Astrocyte of the spinal cord (primary cell): Measurements from ENCODE around the gene PIERCE2.
"Not testable (repeated sequence)": the region's sequence is repeated elsewhere in the genome, so short reads cannot be mapped to it uniquely, and the experiment has no call there.

ENCODE experiments used
- DNase-seq: peaks from one replicate; pipeline ENCODE4 v3.0.0; 2011; ENCODE audit warnings: low read depth, low spot score
- H3K4me3 ChIP-seq: 2 replicates; pipeline ENCODE4 v1.5.1; 2011; ENCODE audit warnings: low read depth, mild to moderate bottlenecking, low read length, moderate library complexity
- in situ Hi-C: cut with HindIII; loops from 2 replicates; pipeline ENCODE4 v1.10.0; 2017; ENCODE audit warnings: low sequenced_read_pairs
- TF ChIP-seq, protein P1 (sequence below): IDR thresholded peaks from 2 replicates; pipeline ENCODE4 v1.5.1; 2012; ENCODE audit warnings: low read depth, mild to moderate bottlenecking, low read length, inconsistent platforms

PIERCE2 gene

GRCh38 chr15:55401786-55402246 lies 6.5 kb upstream of the PIERCE2 start:
- H3K4me3 ChIP-seq: no peak overlapping the region
- DNase-seq: no peak
- TF ChIP-seq, protein P1, sequence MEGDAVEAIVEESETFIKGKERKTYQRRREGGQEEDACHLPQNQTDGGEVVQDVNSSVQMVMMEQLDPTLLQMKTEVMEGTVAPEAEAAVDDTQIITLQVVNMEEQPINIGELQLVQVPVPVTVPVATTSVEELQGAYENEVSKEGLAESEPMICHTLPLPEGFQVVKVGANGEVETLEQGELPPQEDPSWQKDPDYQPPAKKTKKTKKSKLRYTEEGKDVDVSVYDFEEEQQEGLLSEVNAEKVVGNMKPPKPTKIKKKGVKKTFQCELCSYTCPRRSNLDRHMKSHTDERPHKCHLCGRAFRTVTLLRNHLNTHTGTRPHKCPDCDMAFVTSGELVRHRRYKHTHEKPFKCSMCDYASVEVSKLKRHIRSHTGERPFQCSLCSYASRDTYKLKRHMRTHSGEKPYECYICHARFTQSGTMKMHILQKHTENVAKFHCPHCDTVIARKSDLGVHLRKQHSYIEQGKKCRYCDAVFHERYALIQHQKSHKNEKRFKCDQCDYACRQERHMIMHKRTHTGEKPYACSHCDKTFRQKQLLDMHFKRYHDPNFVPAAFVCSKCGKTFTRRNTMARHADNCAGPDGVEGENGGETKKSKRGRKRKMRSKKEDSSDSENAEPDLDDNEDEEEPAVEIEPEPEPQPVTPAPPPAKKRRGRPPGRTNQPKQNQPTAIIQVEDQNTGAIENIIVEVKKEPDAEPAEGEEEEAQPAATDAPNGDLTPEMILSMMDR: no peak
- in situ Hi-C loops: no loop called here

DNA sequence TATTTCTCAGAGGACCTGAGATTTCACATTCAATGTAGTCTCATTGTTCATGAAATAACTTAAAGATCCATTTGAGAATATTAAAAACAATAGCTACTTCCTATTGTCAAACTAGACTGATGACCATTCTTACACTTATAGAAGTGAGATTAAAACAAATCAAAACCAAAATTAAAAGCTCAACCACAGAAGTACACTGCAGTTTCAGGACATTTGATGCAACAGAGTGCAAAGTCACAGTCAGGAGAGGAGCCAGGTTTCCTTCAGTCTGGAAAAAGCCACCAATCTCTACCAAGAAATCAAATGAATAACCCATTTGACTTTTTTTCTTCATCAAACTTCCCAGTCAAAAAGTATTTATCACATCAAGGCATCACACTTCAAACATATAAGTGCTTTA lies 5.6 kb upstream of the PIERCE2 start:
- TF ChIP-seq, protein P1: no peak
- H3K4me3 ChIP-seq: no peak overlapping the region
- peak; percentile 24 for DNase-seq
- in situ Hi-C loops: no loop called here

- no peak overlapping the region for H3K4me3 ChIP-seq
- TF ChIP-seq, protein P1: no peak
- in situ Hi-C loops: no loop called here
- DNase-seq: peak; percentile 67
These were observed 4.8 kb upstream of the PIERCE2 start for GRCh38 chr15:55403531-55403930.

DNA sequence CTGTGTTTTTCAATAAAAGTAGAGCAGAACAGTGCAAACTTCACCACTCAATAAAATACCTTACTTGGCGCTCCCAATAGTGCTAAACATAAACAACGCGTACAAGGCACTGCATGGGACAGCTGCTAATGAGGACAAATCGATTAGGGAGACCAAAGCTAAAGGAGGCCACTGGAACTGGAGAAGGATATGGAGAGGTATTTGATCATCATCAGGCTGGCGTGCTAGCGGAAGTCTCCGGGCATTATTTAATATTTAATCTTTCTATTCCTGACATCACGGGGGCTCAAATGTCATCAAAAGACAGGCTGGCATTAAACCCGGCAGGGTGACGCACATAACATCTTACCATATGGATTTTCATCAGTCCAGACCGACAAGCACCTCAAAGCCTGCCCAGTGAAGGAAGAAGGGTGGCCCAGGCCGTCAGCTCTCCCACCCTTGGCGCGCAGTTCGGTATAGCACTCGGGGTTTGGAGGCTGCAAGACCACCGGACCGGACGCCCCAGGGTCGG lies 740 bp upstream of the PIERCE2 start:
- H3K4me3 ChIP-seq: peak overlapping the region; percentile 86
- in situ Hi-C loops: no loop called here
- no peak for DNase-seq
- TF ChIP-seq, protein P1: no peak

- peak overlapping the region; percentile 86 for H3K4me3 ChIP-seq
- DNase-seq, in situ Hi-C loops: not testable (repeated sequence)
These were observed 681 bp downstream of the PIERCE2 start for GRCh38 chr15:55408976-55409375.

DNA sequence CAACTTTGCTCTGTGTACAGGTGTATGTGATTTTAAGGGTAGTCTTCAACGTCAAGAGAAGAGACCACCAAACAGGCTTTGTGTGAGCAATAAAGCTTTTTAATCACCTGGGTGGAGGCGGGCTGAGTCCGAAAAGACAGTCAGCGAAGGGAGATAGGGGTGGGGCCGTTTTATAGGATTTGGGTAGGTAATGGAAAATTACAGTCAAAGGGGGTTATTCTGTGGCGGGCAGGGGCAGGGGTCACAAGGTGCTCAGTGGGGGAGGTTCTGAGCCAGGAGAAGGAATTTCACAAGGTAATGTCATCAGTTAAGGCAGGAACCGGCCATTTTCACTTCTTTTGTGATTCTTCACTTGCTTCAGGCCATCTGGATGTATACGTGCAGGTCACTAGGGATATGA lies 9.4 kb downstream of the PIERCE2 start:
- in situ Hi-C loops, H3K4me3 ChIP-seq, DNase-seq: not testable (repeated sequence)

DNA sequence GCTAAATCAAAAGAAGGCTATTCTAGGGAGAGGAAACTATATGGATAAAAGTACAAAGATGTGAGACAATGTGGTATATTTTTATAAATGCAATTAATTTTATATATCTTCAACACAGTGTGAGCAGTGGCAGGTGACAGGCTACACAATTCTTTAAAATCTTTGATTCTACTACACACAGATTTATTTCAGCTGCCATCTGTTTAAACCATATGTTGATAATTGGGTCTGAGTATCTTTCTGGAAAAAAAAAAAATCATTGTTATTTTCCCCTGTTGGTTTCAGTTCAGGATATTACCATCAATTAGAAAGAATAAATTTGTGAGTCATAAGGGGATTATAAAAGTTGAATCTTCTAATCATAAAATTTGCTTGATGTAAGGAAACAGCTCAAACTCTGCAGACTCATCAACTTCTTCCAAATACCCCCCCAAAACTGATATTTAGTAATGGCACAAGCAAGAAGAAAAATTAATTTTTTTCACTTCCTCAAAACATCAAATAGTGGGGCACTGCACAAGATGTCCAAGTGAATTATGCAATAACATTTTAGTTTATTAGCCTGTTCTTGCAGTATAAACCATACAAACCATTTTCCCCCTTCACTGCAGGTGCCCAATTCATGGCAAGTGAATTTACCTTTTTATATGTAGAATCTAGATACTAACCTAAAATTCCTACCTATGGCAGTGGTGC lies 12.0 kb downstream of the PIERCE2 start:
- no peak overlapping the region for H3K4me3 ChIP-seq
- no peak for DNase-seq
- TF ChIP-seq, protein P1: no peak
- in situ Hi-C loops: no loop called here
